ENCODE measurements around the gene ABHD6. TPM values are rescaled to one million over a fixed set of nuclear protein-coding genes. Genes with fewer than 3 reads are reported as not detected.

The ABHD6 gene
- total RNA-seq, 1 experiment from 2014 or later = 18.9 TPM

DNA sequence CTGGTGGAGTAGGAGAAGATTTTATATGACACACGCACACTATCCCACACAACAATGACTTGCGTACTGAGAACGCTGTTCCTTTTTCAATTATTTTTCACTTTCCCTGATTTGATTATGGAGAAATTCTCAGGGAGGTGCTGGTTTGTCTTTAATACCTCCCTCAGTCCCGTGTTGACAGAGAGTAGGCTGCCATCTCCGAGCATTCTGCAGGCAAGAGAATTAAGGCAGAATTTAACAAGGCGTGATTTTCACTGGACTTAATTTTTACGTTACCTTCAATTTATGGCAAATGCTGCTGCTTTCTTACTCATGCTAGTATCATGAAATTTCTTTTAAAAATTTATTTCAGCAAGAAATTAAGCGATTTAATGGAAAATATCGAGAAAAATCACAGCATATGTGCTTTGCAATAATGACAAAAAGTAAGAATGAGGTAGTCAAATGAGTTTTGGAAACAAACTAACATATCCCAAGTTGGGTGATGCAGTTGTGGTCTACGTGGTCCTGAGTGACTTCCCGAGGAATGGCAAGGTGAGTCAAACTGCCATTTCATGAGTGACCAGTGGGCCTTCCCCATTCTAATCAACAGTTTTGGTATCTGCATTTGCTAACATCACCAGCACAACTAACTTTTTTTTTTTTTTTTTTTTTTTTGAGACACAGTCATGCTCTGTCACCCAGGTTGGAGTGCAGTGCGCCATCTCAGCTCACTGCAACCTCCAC lies 43.7 kb upstream of the ABHD6 start:
- Histone ChIP-seq H3K9me3 (ENCODE audit: control insufficient read depth, insufficient read depth, low read depth, low read length) (no peaks in the 10 kb centered on the region), H3K4me1 (ENCODE audit: control insufficient read depth, insufficient read depth, low read length) (no peaks in the 10 kb centered on the region; the same call in 1 of the 2 replicates), H3K36me3 (ENCODE audit: control insufficient read depth, insufficient read depth, low read length) (no peaks in the 10 kb centered on the region), H3K4me3 (ENCODE audit: low read depth in 2 of 2, low read length in 2 of 2) (no peak overlapping the region), H3K27me3 (ENCODE audit: control insufficient read depth, insufficient read depth, low read length) (no peaks in the 10 kb centered on the region), H3K27ac (ENCODE audit: low read length) (no peak overlapping the region)
- no TSS peak for BruUV-seq (replicated peaks)
- POLR2A ChIA-PET = interaction anchor here (0.5 kb wide), 1 partner anchor 170 kb away, joined by 4 read pairs; no protein-coding TSS in a partner anchor
- ATAC-seq (no peak), DNase-seq (ENCODE audit: low read depth, low spot score) (no peak)
- in situ Hi-C loops (cut with HindIII; ENCODE audit: low pct_unique_long_range_greater_than_20kb, low sequenced_read_pairs) = no loop called here
- TF ChIP-seq, protein P1, sequence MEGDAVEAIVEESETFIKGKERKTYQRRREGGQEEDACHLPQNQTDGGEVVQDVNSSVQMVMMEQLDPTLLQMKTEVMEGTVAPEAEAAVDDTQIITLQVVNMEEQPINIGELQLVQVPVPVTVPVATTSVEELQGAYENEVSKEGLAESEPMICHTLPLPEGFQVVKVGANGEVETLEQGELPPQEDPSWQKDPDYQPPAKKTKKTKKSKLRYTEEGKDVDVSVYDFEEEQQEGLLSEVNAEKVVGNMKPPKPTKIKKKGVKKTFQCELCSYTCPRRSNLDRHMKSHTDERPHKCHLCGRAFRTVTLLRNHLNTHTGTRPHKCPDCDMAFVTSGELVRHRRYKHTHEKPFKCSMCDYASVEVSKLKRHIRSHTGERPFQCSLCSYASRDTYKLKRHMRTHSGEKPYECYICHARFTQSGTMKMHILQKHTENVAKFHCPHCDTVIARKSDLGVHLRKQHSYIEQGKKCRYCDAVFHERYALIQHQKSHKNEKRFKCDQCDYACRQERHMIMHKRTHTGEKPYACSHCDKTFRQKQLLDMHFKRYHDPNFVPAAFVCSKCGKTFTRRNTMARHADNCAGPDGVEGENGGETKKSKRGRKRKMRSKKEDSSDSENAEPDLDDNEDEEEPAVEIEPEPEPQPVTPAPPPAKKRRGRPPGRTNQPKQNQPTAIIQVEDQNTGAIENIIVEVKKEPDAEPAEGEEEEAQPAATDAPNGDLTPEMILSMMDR (IDR thresholded peaks at IDR 0.05) = no peak
- no peak for TF ChIP-seq SIN3A (IDR thresholded peaks at IDR 0.05; ENCODE audit: borderline replicate concordance, insufficient read depth, low read depth, low read length)
- no peak for TF ChIP-seq POLR2AphosphoS5 (IDR thresholded peaks at IDR 0.05; ENCODE audit: low read depth, low read length)
- no peak for TF ChIP-seq TCF7L2 (IDR thresholded peaks at IDR 0.05; ENCODE audit: low read depth, low read length)
- TF ChIP-seq, protein P2, sequence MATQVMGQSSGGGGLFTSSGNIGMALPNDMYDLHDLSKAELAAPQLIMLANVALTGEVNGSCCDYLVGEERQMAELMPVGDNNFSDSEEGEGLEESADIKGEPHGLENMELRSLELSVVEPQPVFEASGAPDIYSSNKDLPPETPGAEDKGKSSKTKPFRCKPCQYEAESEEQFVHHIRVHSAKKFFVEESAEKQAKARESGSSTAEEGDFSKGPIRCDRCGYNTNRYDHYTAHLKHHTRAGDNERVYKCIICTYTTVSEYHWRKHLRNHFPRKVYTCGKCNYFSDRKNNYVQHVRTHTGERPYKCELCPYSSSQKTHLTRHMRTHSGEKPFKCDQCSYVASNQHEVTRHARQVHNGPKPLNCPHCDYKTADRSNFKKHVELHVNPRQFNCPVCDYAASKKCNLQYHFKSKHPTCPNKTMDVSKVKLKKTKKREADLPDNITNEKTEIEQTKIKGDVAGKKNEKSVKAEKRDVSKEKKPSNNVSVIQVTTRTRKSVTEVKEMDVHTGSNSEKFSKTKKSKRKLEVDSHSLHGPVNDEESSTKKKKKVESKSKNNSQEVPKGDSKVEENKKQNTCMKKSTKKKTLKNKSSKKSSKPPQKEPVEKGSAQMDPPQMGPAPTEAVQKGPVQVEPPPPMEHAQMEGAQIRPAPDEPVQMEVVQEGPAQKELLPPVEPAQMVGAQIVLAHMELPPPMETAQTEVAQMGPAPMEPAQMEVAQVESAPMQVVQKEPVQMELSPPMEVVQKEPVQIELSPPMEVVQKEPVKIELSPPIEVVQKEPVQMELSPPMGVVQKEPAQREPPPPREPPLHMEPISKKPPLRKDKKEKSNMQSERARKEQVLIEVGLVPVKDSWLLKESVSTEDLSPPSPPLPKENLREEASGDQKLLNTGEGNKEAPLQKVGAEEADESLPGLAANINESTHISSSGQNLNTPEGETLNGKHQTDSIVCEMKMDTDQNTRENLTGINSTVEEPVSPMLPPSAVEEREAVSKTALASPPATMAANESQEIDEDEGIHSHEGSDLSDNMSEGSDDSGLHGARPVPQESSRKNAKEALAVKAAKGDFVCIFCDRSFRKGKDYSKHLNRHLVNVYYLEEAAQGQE (IDR thresholded peaks at IDR 0.05; ENCODE audit: insufficient read depth in 1 of 2, low read depth in 2 of 2, low read length in 1 of 2) = no peak
- CTCF ChIA-PET = no interaction called here
- intact Hi-C loops (cut with micrococcal nuclease; ENCODE audit: unreplicated experiment) = no loop called here

DNA sequence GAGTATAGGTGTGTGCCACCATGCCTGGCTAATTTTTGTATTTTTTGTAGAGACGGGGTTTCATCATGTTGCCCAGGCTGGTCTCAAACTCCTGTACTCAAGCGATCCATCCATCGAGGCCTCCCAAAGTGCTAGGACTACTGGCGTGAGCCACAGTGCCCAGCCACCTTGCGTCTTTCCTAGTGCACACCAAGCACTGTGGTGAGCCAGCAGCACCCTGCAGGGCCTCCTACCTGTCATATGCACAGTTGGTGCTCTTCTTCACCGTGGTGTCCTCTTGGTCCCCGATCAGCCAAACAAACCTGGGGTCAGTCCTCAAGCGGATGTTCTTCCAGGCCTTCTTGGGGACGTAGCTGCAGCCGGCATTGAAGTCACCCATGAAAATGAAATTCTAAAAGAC lies 40.0 kb upstream of the ABHD6 start:
- no peak overlapping the region for H3K27ac ChIP-seq (ENCODE audit: low read length)
- CTCF ChIA-PET = no interaction called here
- no peaks in the 10 kb centered on the region for H3K9me3 ChIP-seq (ENCODE audit: control insufficient read depth, insufficient read depth, low read depth, low read length)
- POLR2A ChIA-PET = no interaction called here
- intact Hi-C loops (cut with micrococcal nuclease; ENCODE audit: unreplicated experiment) = no loop called here
- TF ChIP-seq POLR2AphosphoS5 (IDR thresholded peaks at IDR 0.05; ENCODE audit: low read depth, low read length) (no peak), SIN3A (IDR thresholded peaks at IDR 0.05; ENCODE audit: borderline replicate concordance, insufficient read depth, low read depth, low read length) (no peak), TCF7L2 (IDR thresholded peaks at IDR 0.05; ENCODE audit: low read depth, low read length) (no peak)
- TF ChIP-seq, protein P1 (IDR thresholded peaks at IDR 0.05) = no peak
- TF ChIP-seq, protein P2 (IDR thresholded peaks at IDR 0.05; ENCODE audit: insufficient read depth in 1 of 2, low read depth in 2 of 2, low read length in 1 of 2) = no peak
- no peaks in the 10 kb centered on the region for H3K4me1 ChIP-seq (ENCODE audit: control insufficient read depth, insufficient read depth, low read length)
- no peaks in the 10 kb centered on the region for H3K27me3 ChIP-seq (ENCODE audit: control insufficient read depth, insufficient read depth, low read length)
- ATAC-seq = no peak
- no peak for DNase-seq (ENCODE audit: low read depth, low spot score)
- in situ Hi-C loops (cut with HindIII; ENCODE audit: low pct_unique_long_range_greater_than_20kb, low sequenced_read_pairs) = no loop called here
- H3K4me3 ChIP-seq (ENCODE audit: low read depth in 2 of 2, low read length in 2 of 2) = no peak overlapping the region
- BruUV-seq (replicated peaks) = no TSS peak
- H3K36me3 ChIP-seq (ENCODE audit: control insufficient read depth, insufficient read depth, low read length) = no peaks in the 10 kb centered on the region

All from Panc1 (cell line).